Bone marrow (tissue), 2 donors: ENCODE data around the gene TSPAN18.
"Not testable (repeated sequence)": the region's sequence is repeated elsewhere in the genome, so short reads cannot be mapped to it uniquely, and the experiment has no call there.

Experiments
- DNase-seq, 2 donors: peaks; one replicate each; lab custom pipeline; 2025; lab: John Stamatoyannopoulos, UW

TSPAN18 gene

GRCh38 chr11:44868455-44869421 is 142.0 kb downstream of the TSPAN18 start:
- no peak for DNase-seq

- DNase-seq = no peak
Observed at GRCh38 chr11:44870181-44870580, 143.4 kb downstream of the TSPAN18 start.

- DNase-seq = no peak
Observed at GRCh38 chr11:44870615-44871176, 143.9 kb downstream of the TSPAN18 start.

- not testable (repeated sequence) for DNase-seq
Observed at GRCh38 chr11:44871682-44872081, 144.9 kb downstream of the TSPAN18 start.

GRCh38 chr11:44872556-44872955 is 145.8 kb downstream of the TSPAN18 start:
- DNase-seq = no peak

GRCh38 chr11:44873537-44873936 is 146.8 kb downstream of the TSPAN18 start:
- DNase-seq = no peak

GRCh38 chr11:44874284-44874683 is 147.5 kb downstream of the TSPAN18 start:
- DNase-seq = no peak

- DNase-seq = no peak
Observed at GRCh38 chr11:44875037-44875436, 148.3 kb downstream of the TSPAN18 start.

GRCh38 chr11:44876194-44876723 is 149.5 kb downstream of the TSPAN18 start:
- DNase-seq = no peak

- no peak for DNase-seq
Observed at GRCh38 chr11:44876906-44877305, 150.1 kb downstream of the TSPAN18 start.

GRCh38 chr11:44877571-44878497 is 151.1 kb downstream of the TSPAN18 start:
- DNase-seq = no peak

- no peak for DNase-seq
Observed at GRCh38 chr11:44878711-44879110, 151.9 kb downstream of the TSPAN18 start.

GRCh38 chr11:44879432-44879831 is 152.7 kb downstream of the TSPAN18 start:
- no peak for DNase-seq

- DNase-seq = no peak
Observed at GRCh38 chr11:44880511-44880910, 153.7 kb downstream of the TSPAN18 start.

GRCh38 chr11:44880953-44881352 is 154.2 kb downstream of the TSPAN18 start:
- no peak for DNase-seq

- no peak for DNase-seq
Observed at GRCh38 chr11:44883277-44883676, 156.5 kb downstream of the TSPAN18 start.

- no peak for DNase-seq
Observed at GRCh38 chr11:44884056-44884455, 157.3 kb downstream of the TSPAN18 start.

- DNase-seq = no peak
Observed at GRCh38 chr11:44885065-44885810, 158.5 kb downstream of the TSPAN18 start.

GRCh38 chr11:44885919-44886789 is 159.4 kb downstream of the TSPAN18 start:
- no peak for DNase-seq

- DNase-seq = no peak
Observed at GRCh38 chr11:44886790-44887140, 160.0 kb downstream of the TSPAN18 start.
